Small intestine (tissue), 7 donors: ENCODE measurements around the gene TBXAS1. TPM values are rescaled to one million over a fixed set of nuclear protein-coding genes. Genes with fewer than 3 reads are reported as not detected.

Experiments used
- DNase-seq, 2 donors: peaks; one replicate each; pipeline versions ENCODE4 v3.0.0 to v3.0.0-alpha.2; 2013
- FAIRE-seq: peaks from 2 replicates; lab custom pipeline; 2012; peaks lifted over from hg19 to GRCh38; lab: Jason Lieb, UNC
- H3K27ac ChIP-seq, 3 donors: one replicate each; pipeline ENCODE4 v1.5.1; 2013; ENCODE audit warnings: low read length in 2 of 3, mild to moderate bottlenecking in 2 of 3, control low read depth in 1 of 3, inconsistent platforms in 1 of 3, low read depth in 1 of 3, moderate library complexity in 1 of 3
- H3K27me3 ChIP-seq, 3 donors: one replicate each; pipeline ENCODE4 v1.6.1; 2013; ENCODE audit warnings: low read length in 3 of 3, inconsistent platforms in 1 of 3; ENCODE audit not compliant: control insufficient read depth in 3 of 3, insufficient read depth in 3 of 3
- H3K36me3 ChIP-seq, 3 donors: one replicate each; pipeline ENCODE4 v1.6.1; 2013; ENCODE audit warnings: low read length in 3 of 3, inconsistent platforms in 1 of 3, low read depth in 1 of 3, mild to moderate bottlenecking in 1 of 3, moderate library complexity in 1 of 3; ENCODE audit not compliant: control insufficient read depth in 3 of 3, insufficient read depth in 2 of 3
- H3K4me1 ChIP-seq, 3 donors: one replicate each; pipeline ENCODE4 v1.6.1; 2013; ENCODE audit warnings: low read length in 2 of 3, inconsistent platforms in 1 of 3, low read depth in 1 of 3, mild to moderate bottlenecking in 1 of 3, moderate library complexity in 1 of 3; ENCODE audit not compliant: control insufficient read depth in 3 of 3, insufficient read depth in 2 of 3
- H3K4me3 ChIP-seq, 3 donors: one replicate each; pipeline ENCODE4 v1.5.1; 2013; ENCODE audit warnings: low read length in 3 of 3, control low read depth in 1 of 3, inconsistent platforms in 1 of 3, low read depth in 1 of 3, mild to moderate bottlenecking in 1 of 3, moderate library complexity in 1 of 3
- H3K9me3 ChIP-seq, 2 donors: one replicate each; pipeline ENCODE4 v1.6.1; 2013; ENCODE audit warnings: low read depth in 1 of 2, low read length in 1 of 2; ENCODE audit not compliant: control insufficient read depth in 2 of 2, insufficient read depth in 1 of 2
- WGBS, 3 donors: extraction: QIAGEN DNeasy Blood & Tissue Kit; methylation state at CpG; one replicate each; pipeline ENCODE4 v1.1.7; 2013; 5-methylcytosine and 5-hydroxymethylcytosine counted together
- polyA plus RNA-seq, 4 donors: library from polyadenylated mRNA; stranded (reverse) in 3 of 4; unstranded in 1 of 4; fragments of 200-250 nt in 3 of 4; fragments of 120-200 nt in 1 of 4; gene quantifications; one replicate each; pipeline versions ENCODE4 v1.2.1 to v1.2.3, GENCODE V29; 2013
- donor health status: healthy with polysubstance abuse.
- donor health status: control.
- donor health status: control.
- donor health status: Bipolar disorder and iron deficiency.
- donor health status: healthy.

TBXAS1 gene
- polyA plus RNA-seq, 4 donors = 1.1 to 8.2 (median 7.0) TPM

- H3K4me3 ChIP-seq = no peak overlapping the region
- DNase-seq = no peak
- no peaks in the 10 kb centered on the region for H3K4me1 ChIP-seq
- WGBS, 3 donors = 91 to 99% (median 95%) methylated on average over 4 of the region's 4 CpGs
- H3K27ac ChIP-seq = no peak overlapping the region
- no peaks in the 10 kb centered on the region for H3K27me3 ChIP-seq
- peaks cover 2 to 58% (median 28%) of the 10 kb centered on the region in 3 donors for H3K36me3 ChIP-seq
- no peaks in the 10 kb centered on the region for H3K9me3 ChIP-seq
- FAIRE-seq = no peak
Observed at GRCh38 chr7:140028311-140028710, 199.2 kb downstream of the TBXAS1 start.

GRCh38 chr7:140029072-140029471 is 200.0 kb downstream of the TBXAS1 start:
- Histone ChIP-seq H3K36me3 (peaks cover 2 to 61% (median 28%) of the 10 kb centered on the region in 3 donors), H3K27me3 (no peaks in the 10 kb centered on the region), H3K9me3 (no peaks in the 10 kb centered on the region), H3K4me1 (no peaks in the 10 kb centered on the region), H3K4me3 (no peak overlapping the region), H3K27ac (no peak overlapping the region)
- DNase-seq = no peak
- WGBS, 3 donors = 80 to 97% (median 97%) methylated on average over 1 of the region's 1 CpG
- no peak for FAIRE-seq

- no peak overlapping the region for H3K4me3 ChIP-seq
- no peak overlapping the region for H3K27ac ChIP-seq
- whole genome bisulfite sequencing, 3 donors = 90 to 100% (median 100%) methylated on average over 1 of the region's 1 CpG
- DNase-seq (no peak), FAIRE-seq (no peak)
- H3K36me3 ChIP-seq = peaks cover 0 to 46% (median 16%) of the 10 kb centered on the region in 3 donors
- no peaks in the 10 kb centered on the region for H3K4me1 ChIP-seq
- no peaks in the 10 kb centered on the region for H3K9me3 ChIP-seq
- H3K27me3 ChIP-seq = no peaks in the 10 kb centered on the region
Observed at GRCh38 chr7:140031364-140031763, 202.3 kb downstream of the TBXAS1 start.

GRCh38 chr7:140033036-140033435 is 204.0 kb downstream of the TBXAS1 start:
- Histone ChIP-seq H3K36me3 (peaks cover 7 to 47% (median 15%) of the 10 kb centered on the region in 3 donors), H3K4me1 (no peaks in the 10 kb centered on the region), H3K9me3 (no peaks in the 10 kb centered on the region), H3K27ac (no peak overlapping the region), H3K4me3 (no peak overlapping the region), H3K27me3 (no peaks in the 10 kb centered on the region)
- WGBS, 3 donors = 86 to 91% (median 89%) methylated on average over 8 of the region's 8 CpGs
- DNase-seq (no peak), FAIRE-seq (no peak)

GRCh38 chr7:140033779-140034363 is 204.8 kb downstream of the TBXAS1 start:
- WGBS, 3 donors = 95 to 97% (median 97%) methylated on average over 14 of the region's 14 CpGs
- DNase-seq = no peak
- no peak for FAIRE-seq
- Histone ChIP-seq H3K9me3 (no peaks in the 10 kb centered on the region), H3K36me3 (peaks cover 8 to 46% (median 16%) of the 10 kb centered on the region in 3 donors), H3K4me3 (no peak overlapping the region), H3K27me3 (no peaks in the 10 kb centered on the region), H3K27ac (no peak overlapping the region), H3K4me1 (no peaks in the 10 kb centered on the region)

- Histone ChIP-seq H3K36me3 (peaks cover 8 to 50% (median 16%) of the 10 kb centered on the region in 3 donors), H3K4me1 (no peaks in the 10 kb centered on the region), H3K9me3 (no peaks in the 10 kb centered on the region), H3K27me3 (no peaks in the 10 kb centered on the region), H3K27ac (no peak overlapping the region), H3K4me3 (no peak overlapping the region)
- FAIRE-seq (no peak), DNase-seq (no peak)
Observed at GRCh38 chr7:140034421-140034820, 205.4 kb downstream of the TBXAS1 start.

- FAIRE-seq = no peak
- WGBS, 3 donors = 88 to 97% (median 94%) methylated on average over 4 of the region's 7 CpGs
- no peak overlapping the region for H3K4me3 ChIP-seq
- no peak overlapping the region for H3K27ac ChIP-seq
- H3K9me3 ChIP-seq = no peaks in the 10 kb centered on the region
- no peak for DNase-seq
- peaks cover 14 to 57% (median 14%) of the 10 kb centered on the region in 3 donors for H3K36me3 ChIP-seq
- no peaks in the 10 kb centered on the region for H3K27me3 ChIP-seq
- H3K4me1 ChIP-seq = no peaks in the 10 kb centered on the region
Observed at GRCh38 chr7:140035400-140036223, 206.5 kb downstream of the TBXAS1 start.

GRCh38 chr7:140036224-140036962 is 207.3 kb downstream of the TBXAS1 start:
- Histone ChIP-seq H3K4me3 (no peak overlapping the region), H3K36me3 (peaks cover 14 to 54% (median 15%) of the 10 kb centered on the region in 3 donors), H3K27ac (no peak overlapping the region), H3K27me3 (no peaks in the 10 kb centered on the region), H3K4me1 (no peaks in the 10 kb centered on the region), H3K9me3 (no peaks in the 10 kb centered on the region)
- WGBS, 3 donors = 65 to 88% (median 68%) methylated on average over 11 of the region's 11 CpGs
- FAIRE-seq (no peak), DNase-seq (no peak)
